HG03439 (cell line): ENCODE measurements around the gene COL12A1.

ENCODE experiments used
- ATAC-seq: cut with Tn5 transposase; IDR thresholded peaks from one replicate; pipeline ENCODE4 v1.9.1; 2021; ENCODE audit warnings: mild to moderate bottlenecking, moderate library complexity; ENCODE audit not compliant: unreplicated experiment

COL12A1 gene

DNA sequence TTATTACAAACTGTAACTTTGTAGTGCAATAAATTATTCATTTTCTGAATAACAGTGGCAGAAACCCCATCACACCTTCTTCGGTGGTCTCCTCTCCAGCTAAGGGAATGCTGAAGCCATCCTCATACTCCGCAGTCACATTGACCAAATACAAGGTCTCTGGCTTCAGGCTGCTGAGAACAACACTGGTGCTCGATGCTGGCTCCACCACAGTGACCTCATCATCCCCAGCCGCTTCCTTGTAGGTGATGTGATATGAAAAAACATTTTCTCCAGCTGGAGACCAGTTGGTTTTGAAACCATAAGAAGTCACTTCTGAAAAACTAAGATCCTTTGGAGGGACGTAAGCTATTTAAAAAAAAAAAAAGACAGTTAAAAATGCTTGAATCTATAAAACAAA, 25.0 kb downstream of the COL12A1 start:
- no peak for ATAC-seq

GRCh38 chr6:75178757-75179156, 27.1 kb downstream of the COL12A1 start:
- no peak for ATAC-seq

GRCh38 chr6:75176076-75176582, 29.7 kb downstream of the COL12A1 start:
- ATAC-seq, result no peak

DNA sequence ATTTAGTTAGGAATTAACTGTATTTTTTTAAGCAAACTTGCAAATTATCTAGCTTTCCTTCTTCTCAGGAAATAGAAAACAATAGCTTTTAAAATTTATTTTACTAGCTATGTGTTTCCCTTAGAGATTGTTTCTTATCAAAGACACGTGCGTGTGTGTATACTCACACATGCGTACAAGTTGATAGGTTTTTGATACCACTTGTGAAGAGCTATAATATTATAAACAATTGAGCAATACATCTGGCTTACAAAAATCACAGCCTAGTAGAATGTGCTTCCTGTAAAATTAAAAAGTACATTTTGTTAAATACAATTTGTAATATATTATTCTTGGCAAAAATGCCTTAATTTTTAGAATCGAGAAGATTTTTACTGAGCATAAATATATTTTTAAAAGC, 33.9 kb downstream of the COL12A1 start:
- no peak for ATAC-seq

GRCh38 chr6:75171567-75171966, 34.3 kb downstream of the COL12A1 start:
- no peak for ATAC-seq

DNA sequence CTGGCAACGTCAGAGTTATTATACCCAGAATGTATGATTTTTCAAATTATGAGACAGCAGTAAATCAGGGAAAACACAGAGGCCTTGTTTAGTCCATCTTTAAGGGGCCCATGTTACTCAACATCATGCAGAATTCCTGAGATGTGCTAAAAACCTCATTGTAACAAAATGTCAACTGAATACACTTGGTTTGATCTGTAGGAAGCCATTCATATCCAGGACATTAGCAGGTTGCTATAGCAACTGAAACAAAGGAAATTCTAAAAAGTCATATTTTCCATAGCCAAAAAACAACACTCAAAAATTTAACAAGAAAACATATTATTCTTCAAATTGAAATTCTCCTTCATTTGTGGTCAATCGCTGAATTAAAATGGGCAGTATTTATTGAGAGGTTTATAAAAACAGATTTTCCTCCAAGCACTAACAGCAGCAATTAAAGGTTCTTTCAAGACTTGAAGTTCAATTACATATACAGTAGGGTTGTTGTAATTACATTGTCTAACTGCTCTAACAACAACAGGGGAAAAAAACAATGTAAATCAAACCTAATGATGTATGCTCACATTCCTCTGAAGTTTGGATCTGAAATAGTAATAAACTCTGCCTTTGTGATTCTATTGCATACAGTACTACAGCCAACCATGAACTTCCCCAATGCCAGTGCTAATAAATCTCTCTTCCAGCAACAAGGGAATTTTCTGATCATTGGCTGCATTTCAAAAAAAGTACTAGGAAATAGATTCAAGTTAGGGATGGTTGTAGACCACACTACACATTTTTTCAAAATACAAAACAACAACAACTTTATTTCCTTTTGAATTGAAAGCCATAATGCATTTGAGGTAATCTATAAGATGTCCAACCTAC, 34.9 kb downstream of the COL12A1 start:
- ATAC-seq, result no peak

GRCh38 chr6:75169689-75170586, 35.9 kb downstream of the COL12A1 start:
- ATAC-seq, result no peak

GRCh38 chr6:75167851-75168250, 38.0 kb downstream of the COL12A1 start:
- ATAC-seq, result no peak

- no peak for ATAC-seq
Observed at GRCh38 chr6:75167325-75167724, 38.5 kb downstream of the COL12A1 start.

DNA sequence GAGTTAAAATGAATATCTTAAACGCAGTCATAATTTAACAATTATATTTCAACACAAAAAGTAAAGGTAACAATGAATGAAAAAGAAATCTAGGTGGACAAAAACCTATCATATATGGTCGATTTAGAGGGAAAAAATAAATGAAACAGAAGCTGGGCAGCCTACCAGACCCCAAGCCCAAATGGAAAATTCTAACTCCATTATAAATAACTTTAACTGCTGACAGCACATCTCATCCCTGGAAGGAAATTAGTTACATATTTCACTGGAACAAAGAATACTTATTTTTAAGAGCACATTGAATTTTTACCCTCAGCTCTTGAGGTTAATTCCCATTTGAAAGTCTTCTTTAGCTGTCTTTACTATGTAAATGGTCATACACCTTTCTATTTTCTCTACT, 39.1 kb downstream of the COL12A1 start:
- no peak for ATAC-seq

DNA sequence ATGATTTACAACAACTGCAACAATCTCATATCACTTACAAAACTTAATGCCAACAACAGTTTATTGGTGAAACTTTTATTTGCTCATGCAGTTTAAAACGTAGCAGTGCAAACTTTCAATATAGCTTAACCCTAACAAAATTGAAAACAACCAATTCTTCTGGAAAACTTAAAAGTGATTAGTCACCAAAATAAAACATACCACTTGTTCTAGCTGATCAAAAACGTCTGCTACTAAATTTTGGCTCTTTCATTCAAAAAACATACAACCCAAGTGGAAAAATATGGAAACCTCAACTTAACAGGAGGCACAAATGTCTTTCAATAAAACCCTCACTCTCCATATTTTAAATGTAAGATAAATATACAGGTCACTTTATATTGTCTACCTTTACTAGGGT, 39.6 kb downstream of the COL12A1 start:
- ATAC-seq, result no peak

DNA sequence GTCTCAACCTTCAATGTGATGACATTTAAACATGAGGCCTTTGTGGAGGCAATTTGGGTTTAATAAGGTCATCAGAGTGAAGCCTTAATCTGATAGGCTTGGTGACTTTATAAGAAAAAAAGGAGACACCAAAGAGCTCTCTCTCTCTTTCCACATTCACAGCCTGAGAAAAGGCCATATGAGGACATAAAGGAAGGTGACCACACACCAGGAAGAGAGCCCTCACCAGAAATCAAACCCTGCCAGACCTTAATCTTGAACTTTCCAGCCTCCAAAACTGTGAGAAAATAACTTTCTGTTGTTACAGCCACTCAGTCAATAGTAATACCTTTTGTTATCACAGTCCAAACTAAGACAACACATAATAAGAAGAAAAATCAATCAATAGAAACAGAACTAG, 47.7 kb downstream of the COL12A1 start:
- no peak for ATAC-seq

- ATAC-seq, result no peak
Observed at GRCh38 chr6:75157336-75157735, 48.5 kb downstream of the COL12A1 start.

- no peak for ATAC-seq
Observed at GRCh38 chr6:75156186-75156878, 49.5 kb downstream of the COL12A1 start.

DNA sequence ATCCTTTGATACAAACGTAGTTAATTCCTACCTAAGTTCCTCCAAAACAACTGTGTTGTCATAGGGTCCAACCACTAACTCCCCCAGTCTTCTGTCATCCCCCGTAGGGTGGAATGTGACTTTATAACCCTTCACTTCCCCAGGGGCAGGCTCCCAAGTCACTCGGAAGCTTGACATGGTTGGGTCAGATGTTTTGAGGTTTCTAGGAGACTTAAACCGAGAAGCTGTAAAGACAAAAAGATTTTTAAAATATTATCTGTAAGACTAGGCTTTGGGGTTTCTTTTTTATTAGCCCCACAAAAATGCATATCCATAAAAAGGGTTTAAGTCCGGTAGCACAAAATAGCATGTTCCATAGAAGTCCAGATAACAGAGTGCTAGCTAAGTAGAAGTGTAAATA, 50.2 kb downstream of the COL12A1 start:
- ATAC-seq, result no peak

GRCh38 chr6:75154973-75155372, 50.9 kb downstream of the COL12A1 start:
- ATAC-seq, result no peak

DNA sequence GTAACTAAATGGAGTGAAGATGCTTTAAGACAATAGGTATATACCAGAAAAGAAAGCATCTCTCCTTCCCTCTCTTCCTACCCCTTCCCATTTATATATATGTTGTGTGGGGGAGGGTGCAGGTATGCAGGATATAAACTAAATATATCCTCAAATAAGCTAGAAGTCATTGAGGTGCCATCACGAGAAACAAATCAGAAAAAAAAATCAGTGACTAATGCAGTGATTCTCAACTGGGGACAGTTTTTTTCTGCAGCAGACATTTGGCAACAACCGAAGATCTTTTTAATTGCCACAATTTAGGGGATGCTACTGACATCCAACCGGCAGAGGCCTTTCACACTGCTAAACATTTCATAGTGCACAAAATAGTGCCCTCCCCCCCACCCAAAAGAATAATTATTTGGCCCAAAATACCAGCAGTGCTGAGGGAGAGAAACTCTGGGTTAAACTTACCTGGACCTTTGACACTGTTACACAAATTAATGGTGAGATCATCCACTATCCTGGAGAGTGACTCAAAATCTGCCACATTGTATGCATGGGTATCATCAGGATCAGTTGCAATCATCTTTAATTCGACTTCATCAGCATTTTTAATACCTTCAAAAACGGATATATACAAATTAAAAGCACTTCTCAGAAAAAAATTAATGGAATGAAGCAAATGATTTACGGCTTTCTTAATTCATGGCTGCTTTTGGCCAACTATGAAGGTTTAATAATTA, 55.0 kb downstream of the COL12A1 start:
- no peak for ATAC-seq

DNA sequence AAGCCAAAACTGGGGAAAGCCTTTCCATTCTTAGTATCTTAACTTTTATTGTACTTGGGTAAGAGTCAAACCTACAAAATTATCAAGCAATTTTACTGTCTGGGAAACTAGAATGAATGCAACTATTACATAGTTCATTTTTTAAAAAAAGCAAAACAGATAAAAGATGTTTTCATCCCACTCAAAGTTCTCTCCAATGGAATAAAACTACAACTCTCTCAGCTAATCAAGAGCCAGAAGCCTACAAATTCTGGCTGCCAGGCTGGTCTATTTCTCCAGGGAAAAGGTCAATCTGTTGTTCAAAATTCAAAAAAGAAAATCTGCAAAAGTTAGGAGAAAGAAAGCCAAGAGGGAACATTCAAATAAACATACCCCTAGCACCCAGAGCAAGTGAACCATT, 56.2 kb downstream of the COL12A1 start:
- no peak for ATAC-seq

DNA sequence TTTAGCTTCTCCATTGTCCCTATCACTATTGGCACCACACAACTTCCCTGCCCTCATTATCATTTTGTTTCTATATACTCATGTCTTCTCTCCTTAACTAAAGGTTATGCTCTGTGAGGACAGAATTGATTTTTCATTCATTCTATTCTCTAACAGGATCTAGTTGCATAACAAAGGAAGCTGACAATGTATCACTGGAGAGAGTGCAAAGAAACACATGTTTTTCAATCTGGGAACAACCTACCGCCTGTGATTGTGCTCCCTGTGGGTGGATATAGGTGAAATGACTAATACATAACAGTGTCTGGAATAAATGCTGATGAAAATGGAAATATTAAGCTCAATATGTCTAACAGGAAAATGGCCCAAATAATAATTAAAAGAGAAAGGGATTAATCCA, 56.6 kb downstream of the COL12A1 start:
- no peak for ATAC-seq

DNA sequence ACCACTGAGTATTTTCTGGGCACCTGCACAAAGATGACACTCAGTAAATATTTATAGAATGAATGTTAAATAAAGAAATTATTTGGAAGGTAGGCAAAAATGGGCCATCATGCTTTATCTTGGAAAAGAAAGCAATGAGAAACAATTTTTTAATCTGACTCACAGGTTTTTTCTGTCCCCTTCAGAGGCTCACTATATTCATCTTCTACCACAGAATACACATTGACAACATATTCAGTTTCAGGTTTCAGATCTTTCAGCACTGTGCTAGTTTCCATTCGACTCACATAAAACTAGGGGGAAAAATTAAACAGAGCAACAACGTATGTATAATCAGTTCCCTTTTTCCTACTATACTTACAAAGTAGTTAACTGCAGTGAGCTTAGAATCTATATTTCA, 58.3 kb downstream of the COL12A1 start:
- no peak for ATAC-seq
